DMS53 treated with DMSO at 0.1 percent for 48 hours (cell line): Measurements from ENCODE around the gene SLC34A1.
"Not testable (repeated sequence)": the region's sequence is repeated elsewhere in the genome, so short reads cannot be mapped to it uniquely, and the experiment has no call there.

Experiments used
- DNase-seq: peaks from one replicate; lab custom pipeline; 2025; ENCODE audit not compliant: unreplicated experiment; lab: John Stamatoyannopoulos, UW

The SLC34A1 gene

GRCh38 chr5:177384134-177384533 is at the start of gene SLC34A1:
Gene SLC34A1 (plus strand): TSS chr5:177384434. CDS start chr5:177385742, 1,308 bp downstream.
- DNase-seq = no peak

DNA sequence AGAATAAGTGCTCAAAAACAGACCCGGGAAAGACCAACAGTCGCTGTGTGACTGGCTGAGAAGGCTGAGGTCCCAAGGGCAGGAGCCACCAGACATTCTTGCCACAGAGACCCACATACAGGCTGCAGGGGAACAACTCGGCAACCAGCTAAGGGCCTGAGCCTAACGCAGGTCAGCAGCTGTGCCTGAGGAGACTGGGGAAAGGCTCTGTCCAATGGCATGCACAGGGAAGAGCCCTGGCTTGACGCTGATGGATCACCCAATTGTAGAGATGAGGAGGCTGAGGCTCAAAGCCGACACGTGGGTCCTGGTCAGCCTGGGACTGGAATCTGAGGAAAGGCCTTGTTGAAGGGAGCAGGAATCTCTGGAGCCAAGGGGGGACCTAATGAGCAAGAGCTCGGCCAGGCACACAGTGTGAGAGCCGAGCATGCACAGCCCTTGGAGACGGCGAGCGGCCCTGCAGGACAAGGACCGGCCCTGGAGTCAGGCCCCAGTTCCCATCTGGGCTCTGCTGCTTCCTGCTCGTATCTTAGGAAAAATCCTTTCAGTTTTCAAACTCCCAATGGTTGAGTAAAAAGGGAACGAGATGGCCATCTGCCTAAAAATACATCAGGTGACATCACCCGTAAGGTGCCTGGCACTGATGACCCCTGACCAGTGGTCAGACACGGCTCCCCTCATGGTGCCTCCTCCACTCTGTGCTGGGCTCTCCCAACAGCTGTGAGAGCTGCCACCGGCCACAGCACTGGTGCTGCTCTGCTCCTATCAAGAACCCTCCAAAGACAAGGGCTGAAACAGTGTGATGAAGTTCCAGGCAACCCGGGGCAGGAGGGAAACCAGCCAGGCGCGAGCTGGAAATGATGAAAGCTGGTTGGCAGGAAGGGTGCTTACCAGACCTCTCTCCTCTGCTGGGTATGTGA is 49.2 kb upstream of the SLC34A1 start:
- DNase-seq = no peak

GRCh38 chr5:177335701-177336065 is 48.6 kb upstream of the SLC34A1 start:
- DNase-seq = no peak

DNA sequence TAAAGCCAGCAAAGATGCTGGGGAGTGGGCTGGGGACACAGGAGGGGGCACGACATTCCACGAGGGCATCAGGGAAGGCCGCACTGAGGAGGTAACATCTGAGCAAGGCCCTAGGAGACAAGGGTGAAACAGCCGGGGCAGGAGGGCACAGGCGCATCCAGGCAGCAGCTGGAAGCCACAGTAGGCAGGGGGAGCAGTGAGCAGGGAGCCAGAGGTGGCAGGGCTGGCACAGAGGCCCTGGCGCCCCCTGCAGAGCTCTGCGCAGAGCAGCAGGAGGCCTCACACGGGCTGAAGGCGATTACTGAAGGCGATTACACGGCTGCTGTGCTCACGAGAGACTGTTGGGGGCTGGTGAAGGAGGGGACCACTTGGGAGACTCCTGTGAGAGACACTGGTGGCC is 48.1 kb upstream of the SLC34A1 start:
- no peak for DNase-seq

DNA sequence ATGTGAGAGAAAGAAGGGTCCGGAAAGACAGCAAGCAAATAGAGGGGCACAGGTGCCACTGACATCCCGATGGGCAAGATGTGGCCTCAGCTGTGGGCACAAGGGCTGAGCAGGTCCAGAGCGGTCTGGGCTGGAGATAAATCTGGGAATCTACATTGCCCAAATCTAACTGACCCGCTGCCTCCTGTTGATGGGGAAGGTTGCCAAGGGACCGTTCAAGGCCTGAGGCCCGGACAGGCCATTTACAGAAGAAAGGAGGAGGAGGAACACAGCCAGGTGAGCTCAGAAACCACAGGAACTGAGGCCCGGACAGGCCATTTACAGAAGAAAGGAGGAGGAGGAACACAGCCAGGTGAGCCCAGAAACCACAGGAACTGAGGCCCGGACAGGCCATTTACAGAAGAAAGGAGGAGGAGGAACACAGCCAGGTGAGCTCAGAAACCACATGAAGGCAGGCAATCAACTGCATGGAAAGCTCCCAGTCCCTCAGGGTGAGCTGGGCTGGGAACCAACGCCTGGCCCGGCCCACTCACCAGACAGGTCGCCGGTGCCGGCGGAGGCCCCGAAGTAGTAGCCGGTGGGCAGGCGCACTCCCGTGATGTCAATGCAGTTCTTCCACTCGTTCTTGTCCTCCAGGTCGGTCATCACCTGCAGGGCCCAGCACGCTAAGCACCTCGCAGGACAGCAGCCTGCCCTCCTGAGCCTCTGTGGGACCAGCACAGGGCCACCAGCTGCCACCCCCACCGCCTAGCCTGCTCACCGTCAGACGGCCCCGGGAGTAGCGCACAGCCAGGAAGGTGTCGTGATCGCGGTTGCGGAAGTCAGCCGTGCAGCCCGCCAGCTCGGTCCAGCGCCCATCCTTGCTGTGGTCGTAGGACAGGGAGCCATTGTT is 47.4 kb upstream of the SLC34A1 start:
- DNase-seq = no peak

DNA sequence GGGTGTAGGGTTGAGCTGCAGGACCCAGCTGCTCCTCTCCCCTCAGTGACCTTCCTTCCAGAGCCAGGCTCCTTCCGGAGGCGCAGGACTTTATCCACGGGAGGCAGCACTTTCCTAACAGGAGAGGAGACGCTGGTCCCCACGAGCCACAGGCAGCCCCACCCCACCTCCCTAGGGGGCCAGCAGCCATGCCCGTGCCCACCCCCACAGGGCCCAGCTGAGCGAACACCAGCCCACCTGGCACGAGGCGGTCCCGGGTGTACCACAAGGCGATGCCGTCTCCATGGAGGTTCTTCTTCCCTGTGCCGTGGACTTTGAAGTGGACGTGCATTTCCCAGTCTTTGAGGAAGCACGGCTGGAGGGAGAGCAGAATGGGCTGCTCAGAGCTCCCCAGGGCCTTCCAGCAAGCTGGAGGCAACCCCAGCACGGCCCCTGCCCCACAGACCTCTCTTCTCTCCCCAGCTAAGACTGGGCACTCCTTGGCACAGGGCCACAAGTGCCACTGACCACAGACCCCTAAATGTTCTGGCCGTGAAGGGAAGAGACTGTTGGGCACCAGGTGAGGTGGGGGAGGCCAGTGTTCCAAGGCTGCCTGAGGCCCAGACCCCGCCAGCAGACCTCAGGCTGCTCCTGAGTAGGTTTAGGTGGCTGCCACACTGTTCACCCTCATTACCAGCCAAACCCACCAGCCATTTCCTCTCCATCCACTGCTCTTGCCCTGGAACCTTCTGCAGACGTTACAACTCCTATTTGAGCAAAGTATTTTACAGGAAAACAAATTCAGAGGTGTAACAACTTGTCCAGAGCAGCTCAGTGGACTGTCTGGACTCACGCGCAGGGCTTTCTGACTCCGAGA is 45.8 kb upstream of the SLC34A1 start:
- DNase-seq = no peak

GRCh38 chr5:177339107-177339638 is 45.1 kb upstream of the SLC34A1 start:
- no peak for DNase-seq

- DNase-seq = not testable (repeated sequence)
Observed at GRCh38 chr5:177343000-177343399, 41.2 kb upstream of the SLC34A1 start.

GRCh38 chr5:177343777-177344176 is 40.5 kb upstream of the SLC34A1 start:
- no peak for DNase-seq

- no peak for DNase-seq
Observed at GRCh38 chr5:177344891-177345290, 39.3 kb upstream of the SLC34A1 start.

DNA sequence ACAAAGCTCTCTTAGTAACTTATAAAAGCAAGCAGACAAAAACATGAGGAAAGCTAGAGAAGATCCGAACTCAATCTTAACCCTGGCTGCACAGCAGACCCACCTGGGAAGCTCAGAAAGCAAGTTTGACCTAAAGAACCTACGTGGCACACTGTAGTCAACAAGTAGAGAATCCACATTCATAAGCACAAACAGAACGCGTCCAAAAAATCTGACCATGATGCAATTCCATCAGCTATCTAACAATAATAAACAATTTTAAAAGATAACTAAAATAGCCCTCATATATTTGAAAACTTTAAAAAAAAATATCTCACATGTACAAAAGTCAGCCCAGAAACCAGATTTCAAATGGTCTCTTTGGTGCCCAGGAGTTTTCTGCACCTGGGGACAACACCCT is 37.4 kb upstream of the SLC34A1 start:
- no peak for DNase-seq

DNA sequence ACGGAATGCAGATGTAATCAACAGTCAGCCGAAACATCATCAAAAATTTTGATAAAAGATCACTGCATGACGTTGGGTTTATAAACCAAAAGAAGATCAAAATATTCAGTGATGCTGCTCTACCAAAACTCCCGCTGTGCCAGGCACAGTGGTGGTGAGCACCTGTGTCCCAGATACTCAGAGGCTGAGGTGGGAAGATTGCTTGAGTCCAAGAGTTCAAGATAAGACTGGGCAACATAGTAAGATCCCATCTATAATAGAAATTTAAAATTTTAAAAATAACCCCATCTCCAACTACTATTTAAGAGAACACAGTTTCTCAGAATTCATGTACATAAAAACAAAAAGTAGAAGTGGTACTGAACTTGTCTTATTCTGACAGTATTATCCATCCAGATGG is 36.5 kb upstream of the SLC34A1 start:
- no peak for DNase-seq

- DNase-seq = no peak
Observed at GRCh38 chr5:177349362-177349647, 34.9 kb upstream of the SLC34A1 start.

GRCh38 chr5:177349762-177350161 is 34.5 kb upstream of the SLC34A1 start:
- DNase-seq = no peak

- DNase-seq = no peak
Observed at GRCh38 chr5:177350776-177351391, 33.4 kb upstream of the SLC34A1 start.

DNA sequence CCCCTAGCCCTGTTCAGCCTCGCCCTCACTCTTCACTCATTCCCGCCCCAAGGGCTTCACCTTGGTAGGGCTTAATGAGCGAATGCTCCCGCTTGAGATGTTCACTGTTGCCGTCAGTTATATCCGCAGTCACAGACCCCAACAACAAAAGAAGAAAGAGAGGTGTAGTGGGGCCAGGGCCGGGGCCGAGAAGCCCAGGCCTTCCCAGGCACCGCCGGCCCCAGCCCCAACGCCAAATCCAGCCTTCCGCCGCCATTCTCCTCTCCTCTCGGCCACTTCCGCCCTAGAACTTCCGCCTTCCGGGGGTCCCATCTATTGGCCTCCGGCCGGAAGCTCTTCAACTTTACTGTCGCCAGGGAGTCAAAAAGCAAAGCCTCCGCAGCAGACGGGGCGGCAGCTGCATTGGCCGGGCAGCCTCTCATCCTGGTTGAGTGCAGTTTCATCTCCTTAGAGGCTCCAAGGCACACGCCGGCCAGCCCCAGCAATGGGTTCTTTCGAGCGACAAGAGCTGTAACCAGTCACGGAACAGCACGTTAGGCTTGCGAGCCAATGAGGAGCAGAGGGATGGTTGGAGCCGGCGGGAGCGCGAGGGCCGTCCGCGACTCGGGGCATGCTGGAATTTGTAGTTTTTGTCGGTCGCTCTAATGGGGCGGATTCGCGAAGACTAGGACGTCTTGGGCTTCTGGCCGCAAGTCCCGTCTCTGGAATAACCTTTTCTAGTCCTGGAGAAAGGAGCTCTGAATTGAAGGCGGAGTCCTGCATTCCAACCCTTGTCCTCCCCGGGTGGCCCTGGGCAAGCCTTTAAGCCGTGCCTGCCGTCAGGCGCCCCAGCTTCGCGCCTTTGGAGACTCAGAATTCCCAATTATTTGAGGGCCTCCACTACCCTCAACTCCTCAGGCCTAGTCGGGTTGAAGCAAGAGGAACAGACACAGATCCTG is 32.6 kb upstream of the SLC34A1 start, which contains the start of gene LMAN2:
Gene LMAN2, minus strand, starts transcription at position 277 of the 938 bp plus-strand sequence. Its CDS starts 21 bp downstream, at position 256.
- DNase-seq = peak; percentile 97

DNA sequence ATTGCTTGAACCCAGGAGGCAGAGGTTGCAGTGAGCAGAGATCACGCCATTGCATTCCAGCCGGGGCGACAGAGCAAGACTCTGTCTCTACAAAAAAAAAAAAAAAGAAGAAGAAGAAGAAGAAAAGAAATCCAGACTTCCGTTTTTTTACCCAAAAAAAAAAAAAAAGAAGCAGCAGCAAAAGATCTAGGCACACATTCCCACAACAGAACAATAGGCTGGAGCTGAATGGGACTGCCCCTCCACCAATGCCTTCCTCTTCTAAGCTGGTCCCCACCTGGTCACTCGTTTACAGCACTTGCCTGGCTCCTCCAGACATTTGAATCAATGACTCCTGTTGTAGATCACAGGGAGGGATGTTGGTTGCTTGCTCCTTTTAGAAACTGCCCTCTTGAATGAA is 31.1 kb upstream of the SLC34A1 start:
- DNase-seq = no peak

GRCh38 chr5:177354256-177354655 is 30.0 kb upstream of the SLC34A1 start:
- no peak for DNase-seq

DNA sequence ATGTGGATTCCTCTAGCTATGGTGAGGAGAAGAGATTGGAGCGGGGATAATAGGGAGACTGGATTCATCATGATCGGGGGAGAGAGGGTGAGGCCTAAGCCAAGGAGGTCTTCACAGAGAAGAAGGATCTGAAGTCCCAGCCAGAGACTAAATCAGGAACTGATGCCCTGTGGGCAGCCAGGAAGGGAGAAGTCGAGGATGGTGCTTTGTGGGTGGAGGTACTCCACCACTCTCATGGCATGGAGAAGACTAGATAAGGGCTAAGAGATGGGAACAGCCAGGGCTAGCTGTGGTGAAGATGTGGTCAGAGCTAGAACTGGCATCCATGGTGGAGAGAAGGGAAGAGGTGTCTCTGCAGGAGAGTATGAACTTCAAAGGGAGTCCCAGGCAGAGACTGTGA is 29.5 kb upstream of the SLC34A1 start:
- DNase-seq = no peak
